Measurements from ENCODE around the gene TNS1.

The TNS1 gene

GRCh38 chr2:217956586-217957457 is 46.0 kb downstream of the TNS1 start:
- no peak for DNase-seq (ENCODE audit: low spot score)

GRCh38 chr2:217955881-217956493 is 46.8 kb downstream of the TNS1 start:
- no peak for DNase-seq (ENCODE audit: low spot score)

GRCh38 chr2:217954971-217955740 is 47.6 kb downstream of the TNS1 start:
- DNase-seq (ENCODE audit: low spot score) = no peak

GRCh38 chr2:217954469-217954868 is 48.3 kb downstream of the TNS1 start:
- no peak for DNase-seq (ENCODE audit: low spot score)

- DNase-seq (ENCODE audit: low spot score) = no peak
These were observed 48.7 kb downstream of the TNS1 start for GRCh38 chr2:217954051-217954450.

- DNase-seq (ENCODE audit: low spot score) = no peak
These were observed 49.3 kb downstream of the TNS1 start for GRCh38 chr2:217953531-217953932.

GRCh38 chr2:217953011-217953481 is 49.7 kb downstream of the TNS1 start:
- DNase-seq (ENCODE audit: low spot score) = no peak

GRCh38 chr2:217952409-217952808 is 50.4 kb downstream of the TNS1 start:
- DNase-seq (ENCODE audit: low spot score) = no peak

GRCh38 chr2:217951521-217952247 is 51.1 kb downstream of the TNS1 start:
- DNase-seq (ENCODE audit: low spot score) = no peak

GRCh38 chr2:217951091-217951490 is 51.7 kb downstream of the TNS1 start:
- no peak for DNase-seq (ENCODE audit: low spot score)

- no peak for DNase-seq (ENCODE audit: low spot score)
These were observed 52.4 kb downstream of the TNS1 start for GRCh38 chr2:217950401-217950871.

GRCh38 chr2:217949447-217949846 is 53.3 kb downstream of the TNS1 start:
- no peak for DNase-seq (ENCODE audit: low spot score)

- no peak for DNase-seq (ENCODE audit: low spot score)
These were observed 53.9 kb downstream of the TNS1 start for GRCh38 chr2:217948897-217949296.

GRCh38 chr2:217948351-217948791 is 54.4 kb downstream of the TNS1 start:
- DNase-seq (ENCODE audit: low spot score) = no peak

GRCh38 chr2:217947383-217948350 is 55.1 kb downstream of the TNS1 start:
- DNase-seq (ENCODE audit: low spot score) = no peak

- DNase-seq (ENCODE audit: low spot score) = no peak
These were observed 56.7 kb downstream of the TNS1 start for GRCh38 chr2:217946051-217946450.

- DNase-seq (ENCODE audit: low spot score) = no peak
These were observed 57.3 kb downstream of the TNS1 start for GRCh38 chr2:217945530-217945929.

- no peak for DNase-seq (ENCODE audit: low spot score)
These were observed 57.9 kb downstream of the TNS1 start for GRCh38 chr2:217944923-217945322.

- DNase-seq (ENCODE audit: low spot score) = no peak
These were observed 58.4 kb downstream of the TNS1 start for GRCh38 chr2:217944366-217944765.

Measured in ecto neural progenitor cell (in vitro differentiated cells).